Trophoblast cell (in vitro differentiated cells and primary cell): ENCODE data around the gene CCDC6.

Source experiments
- DNase-seq, 2 donors: peaks; one replicate each; pipeline ENCODE4 v3.0.0-alpha.2; 2016
- H2AFZ ChIP-seq: 2 replicates; pipeline ENCODE4 v1.6.1; 2013; ENCODE audit warnings: low read length, moderate library complexity, mild to moderate bottlenecking; ENCODE audit not compliant: insufficient read depth, poor library complexity
- H2AK5ac ChIP-seq: 2 replicates; pipeline ENCODE4 v1.6.1; 2013; ENCODE audit warnings: mild to moderate bottlenecking, low read length
- H2BK120ac ChIP-seq: 2 replicates; pipeline ENCODE4 v1.6.1; 2013; ENCODE audit warnings: low read length, mild to moderate bottlenecking, moderate library complexity; ENCODE audit not compliant: insufficient read depth, poor library complexity
- H2BK12ac ChIP-seq: 2 replicates; pipeline ENCODE4 v1.6.1; 2013; ENCODE audit warnings: mild to moderate bottlenecking, low read length, moderate library complexity
- H2BK5ac ChIP-seq: 2 replicates; pipeline ENCODE4 v1.6.1; 2013; ENCODE audit warnings: low read length, low read depth, moderate library complexity, mild to moderate bottlenecking; ENCODE audit not compliant: poor library complexity
- H3K14ac ChIP-seq: 2 replicates; pipeline ENCODE4 v1.6.1; 2013; ENCODE audit warnings: mild to moderate bottlenecking, low read length
- H3K18ac ChIP-seq: 2 replicates; pipeline ENCODE4 v1.6.1; 2013; ENCODE audit warnings: mild to moderate bottlenecking, low read length
- H3K23ac ChIP-seq: 2 replicates; pipeline ENCODE4 v1.6.1; 2013; ENCODE audit warnings: low read length
- H3K27ac ChIP-seq: 2 replicates; pipeline ENCODE4 v1.5.1; 2013; ENCODE audit warnings: low read depth, mild to moderate bottlenecking, inconsistent platforms, low read length, moderate library complexity
- H3K27me3 ChIP-seq: 2 replicates; pipeline ENCODE4 v1.6.1; 2013; ENCODE audit warnings: inconsistent platforms, mild to moderate bottlenecking, low read length, moderate library complexity; ENCODE audit not compliant: insufficient read depth
- H3K36me3 ChIP-seq, 2 experiments: 1 replicate in 1 of 2; 2 replicates in 1 of 2; pipeline ENCODE4 v1.6.1; 2013; ENCODE audit warnings: low read length in 2 of 2, mild to moderate bottlenecking in 2 of 2, moderate library complexity in 1 of 2; ENCODE audit not compliant: insufficient read depth in 2 of 2, control insufficient read depth in 1 of 2
- H3K4ac ChIP-seq: 2 replicates; pipeline ENCODE4 v1.6.1; 2013; ENCODE audit warnings: low read depth, mild to moderate bottlenecking, low read length, moderate library complexity
- H3K4me1 ChIP-seq, 2 experiments: 1 replicate in 1 of 2; 2 replicates in 1 of 2; pipeline ENCODE4 v1.6.1; 2013; ENCODE audit warnings: low read length in 2 of 2, mild to moderate bottlenecking in 2 of 2, moderate library complexity in 1 of 2; ENCODE audit not compliant: insufficient read depth in 2 of 2, control insufficient read depth in 1 of 2
- H3K4me2 ChIP-seq: 2 replicates; pipeline ENCODE4 v1.6.1; 2013; ENCODE audit warnings: inconsistent platforms, mild to moderate bottlenecking, low read length, moderate library complexity
- H3K4me3 ChIP-seq: 2 replicates; pipeline ENCODE4 v1.5.1; 2013; ENCODE audit warnings: mild to moderate bottlenecking, low read depth, low read length, inconsistent platforms
- H3K79me1 ChIP-seq: one replicate; pipeline ENCODE4 v1.6.1; 2013; ENCODE audit warnings: low read length
- H3K79me2 ChIP-seq: 2 replicates; pipeline ENCODE4 v1.6.1; 2013; ENCODE audit warnings: low read length, mild to moderate bottlenecking; ENCODE audit not compliant: control insufficient read depth, insufficient read depth, poor library complexity
- H3K9ac ChIP-seq: 2 replicates; pipeline ENCODE4 v1.6.1; 2013; ENCODE audit warnings: mild to moderate bottlenecking, low read length
- H3K9me3 ChIP-seq: 2 replicates; pipeline ENCODE4 v1.6.1; 2013; ENCODE audit warnings: low read depth, mild to moderate bottlenecking, control low read depth, inconsistent platforms, low read length; ENCODE audit not compliant: insufficient read depth
- H4K12ac ChIP-seq: 2 replicates; pipeline ENCODE4 v1.6.1; 2013; ENCODE audit warnings: low read depth, mild to moderate bottlenecking, low read length, moderate library complexity
- H4K8ac ChIP-seq: 2 replicates; pipeline ENCODE4 v1.6.1; 2013; ENCODE audit warnings: low read depth, mild to moderate bottlenecking, low read length, moderate library complexity
- H4K91ac ChIP-seq: one replicate; pipeline ENCODE4 v1.6.1; 2013; ENCODE audit warnings: low read depth, mild to moderate bottlenecking, low read length, moderate library complexity
- WGBS: extraction: QIAGEN DNeasy Blood & Tissue Kit; methylation state at CpG from one replicate; pipeline ENCODE4 v1.1.7; 2013; ENCODE audit warnings: missing lambda C conversion rate; ENCODE audit not compliant: insufficient read length, insufficient coverage; ENCODE audit errors: extremely low coverage; 5-methylcytosine and 5-hydroxymethylcytosine counted together

CCDC6 gene

GRCh38 chr10:59903871-59904270 is 2.5 kb downstream of the CCDC6 start:
- H3K4ac ChIP-seq, result peak overlapping the region; percentile 23
- peaks cover 4 to 16% of the 10 kb centered on the region in 2 experiments for H3K4me1 ChIP-seq
- no peak overlapping the region for H3K23ac ChIP-seq
- H4K8ac ChIP-seq, result no peak overlapping the region
- peaks cover 34% of the 10 kb centered on the region for H3K79me2 ChIP-seq
- no peak overlapping the region for H3K9ac ChIP-seq
- WGBS, result no CpG with 5 or more reads among the region's 6 CpGs
- no peak for DNase-seq
- H2AFZ ChIP-seq, result no peak overlapping the region
- H3K4me3 ChIP-seq, result no peak overlapping the region
- no peak overlapping the region for H3K14ac ChIP-seq
- H4K91ac ChIP-seq, result no peak overlapping the region
- no peaks in the 10 kb centered on the region for H3K27me3 ChIP-seq
- no peak overlapping the region for H3K18ac ChIP-seq
- no peak overlapping the region for H2AK5ac ChIP-seq
- no peak overlapping the region for H2BK12ac ChIP-seq
- peak overlapping the region; percentile 88 for H3K4me2 ChIP-seq
- H2BK120ac ChIP-seq, result no peak overlapping the region
- peaks cover 21% of the 10 kb centered on the region for H3K79me1 ChIP-seq
- no peak overlapping the region for H4K12ac ChIP-seq
- no peak overlapping the region for H2BK5ac ChIP-seq
- no peak overlapping the region for H3K27ac ChIP-seq
- peaks cover 1 to 7% of the 10 kb centered on the region in 2 experiments for H3K36me3 ChIP-seq
- H3K9me3 ChIP-seq, result no peaks in the 10 kb centered on the region

- H3K79me1 ChIP-seq, result peaks cover 17% of the 10 kb centered on the region
- no peak overlapping the region for H3K4me2 ChIP-seq
- H3K27ac ChIP-seq, result no peak overlapping the region
- no peaks in the 10 kb centered on the region for H3K27me3 ChIP-seq
- no peak overlapping the region for H3K14ac ChIP-seq
- no peak overlapping the region for H2BK5ac ChIP-seq
- peak overlapping the region; percentile 85 for H3K4ac ChIP-seq
- no peak overlapping the region for H2AK5ac ChIP-seq
- H3K18ac ChIP-seq, result no peak overlapping the region
- H3K4me1 ChIP-seq, result peaks cover 4 to 16% of the 10 kb centered on the region in 2 experiments
- peak in 1 of 2 donors; percentile 23 for DNase-seq
- H3K9ac ChIP-seq, result no peak overlapping the region
- peaks cover 1 to 7% of the 10 kb centered on the region in 2 experiments for H3K36me3 ChIP-seq
- H3K23ac ChIP-seq, result no peak overlapping the region
- H2AFZ ChIP-seq, result no peak overlapping the region
- no peak overlapping the region for H2BK120ac ChIP-seq
- H4K91ac ChIP-seq, result no peak overlapping the region
- no peak overlapping the region for H3K4me3 ChIP-seq
- no peaks in the 10 kb centered on the region for H3K9me3 ChIP-seq
- H3K79me2 ChIP-seq, result peaks cover 37% of the 10 kb centered on the region
- H4K12ac ChIP-seq, result no peak overlapping the region
- H2BK12ac ChIP-seq, result no peak overlapping the region
- H4K8ac ChIP-seq, result no peak overlapping the region
- no CpG with 5 or more reads among the region's 4 CpGs for WGBS
These were observed 4.3 kb downstream of the CCDC6 start for GRCh38 chr10:59902016-59902415.

GRCh38 chr10:59901470-59901869 is 4.9 kb downstream of the CCDC6 start:
- peaks cover 4 to 16% of the 10 kb centered on the region in 2 experiments for H3K4me1 ChIP-seq

GRCh38 chr10:59900048-59900727 is 6.2 kb downstream of the CCDC6 start:
- no peak overlapping the region for H4K12ac ChIP-seq
- no peak overlapping the region for H2AFZ ChIP-seq
- H3K14ac ChIP-seq, result no peak overlapping the region
- no peak overlapping the region for H3K27ac ChIP-seq
- H3K4ac ChIP-seq, result peak overlapping the region; percentile 16
- peaks cover 1 to 7% of the 10 kb centered on the region in 2 experiments for H3K36me3 ChIP-seq
- no peaks in the 10 kb centered on the region for H3K27me3 ChIP-seq
- peaks cover 5 to 22% of the 10 kb centered on the region in 2 experiments for H3K4me1 ChIP-seq
- no peak overlapping the region for H3K4me3 ChIP-seq
- H3K79me2 ChIP-seq, result peaks cover 24% of the 10 kb centered on the region
- no peak for DNase-seq
- no peak overlapping the region for H3K4me2 ChIP-seq
- H2AK5ac ChIP-seq, result no peak overlapping the region
- no peak overlapping the region for H3K23ac ChIP-seq
- H3K79me1 ChIP-seq, result peaks cover 1% of the 10 kb centered on the region
- H3K9me3 ChIP-seq, result no peaks in the 10 kb centered on the region
- H3K18ac ChIP-seq, result no peak overlapping the region
- H2BK12ac ChIP-seq, result no peak overlapping the region
- WGBS, result no CpG with 5 or more reads among the region's 10 CpGs
- no peak overlapping the region for H4K8ac ChIP-seq
- no peak overlapping the region for H3K9ac ChIP-seq
- H2BK5ac ChIP-seq, result no peak overlapping the region
- H2BK120ac ChIP-seq, result no peak overlapping the region
- no peak overlapping the region for H4K91ac ChIP-seq

More at GRCh38 chr10:59901470-59901869, 4.9 kb downstream of the CCDC6 start:
- Histone ChIP-seq H2BK12ac (no peak overlapping the region), H2AK5ac (no peak overlapping the region), H3K9me3 (no peaks in the 10 kb centered on the region), H3K23ac (no peak overlapping the region), H4K91ac (no peak overlapping the region), H3K18ac (no peak overlapping the region), H2BK120ac (no peak overlapping the region), H3K4ac (peak overlapping the region; percentile 39), H3K27ac (no peak overlapping the region), H3K4me2 (no peak overlapping the region), H3K79me2 (peaks cover 35% of the 10 kb centered on the region), H3K36me3 (peaks cover 1 to 7% of the 10 kb centered on the region in 2 experiments), H4K8ac (no peak overlapping the region), H4K12ac (no peak overlapping the region), H3K4me3 (no peak overlapping the region), H3K27me3 (no peaks in the 10 kb centered on the region), H3K9ac (no peak overlapping the region), H2BK5ac (no peak overlapping the region), H3K14ac (no peak overlapping the region), H3K79me1 (peaks cover 13% of the 10 kb centered on the region), H2AFZ (no peak overlapping the region)
- no peak for DNase-seq
- no CpG with 5 or more reads among the region's 1 CpG for WGBS
